ENCODE measurements around the gene ACSL1. TPM values are rescaled to one million over a fixed set of nuclear protein-coding genes. Genes with fewer than 3 reads are reported as not detected.

Gene ACSL1
- polyA plus RNA-seq, 1 donor (not counting 4 experiments of a cell fraction or from before 2014, with no cell fraction given), result 60.6 TPM

DNA sequence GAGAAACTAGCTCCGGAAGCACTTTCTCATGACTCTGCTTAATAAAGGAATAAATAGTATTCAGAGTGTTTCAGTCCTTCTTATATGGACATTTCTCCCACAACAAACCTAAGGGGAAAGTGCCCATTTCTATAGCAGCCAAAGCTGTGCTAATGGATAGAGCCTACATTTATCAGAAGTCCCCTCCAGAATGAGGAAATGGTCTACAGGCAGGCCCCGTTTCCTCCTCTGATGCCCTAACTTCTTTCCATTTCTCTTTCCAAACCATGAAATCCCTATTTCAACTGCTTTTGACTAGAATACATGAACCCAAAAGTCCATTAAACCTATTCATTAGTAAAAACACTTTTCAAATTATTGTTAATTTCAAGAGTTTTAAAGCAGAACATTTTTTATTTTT is 4.5 kb downstream of the ACSL1 start:
- H3K9me1 ChIP-seq (ENCODE audit: control insufficient read depth, extremely low read depth, insufficient read depth, low read length), result no peaks in the 10 kb centered on the region
- peaks cover 22% of the 10 kb centered on the region for H3K79me2 ChIP-seq (ENCODE audit: control insufficient read depth, insufficient read depth, low read length)
- H3K9me3 ChIP-seq (ENCODE audit: control insufficient read depth, low read depth, low read length), result no peaks in the 10 kb centered on the region
- dilution Hi-C loops (cut with MboI; ENCODE audit: extremely low pct_ligation_motif_present, low sequenced_read_pairs), result no loop called here
- no peak overlapping the region for H3K27ac ChIP-seq (ENCODE audit: control insufficient read depth, insufficient read depth, low read length)
- no peaks in the 10 kb centered on the region for H3K36me3 ChIP-seq (ENCODE audit: control insufficient read depth in 2 of 2, extremely low read depth in 1 of 2, insufficient read depth in 2 of 2, low read length in 2 of 2)
- DNase-seq (ENCODE audit: low read depth, low spot score) (no peak), FAIRE-seq (no peak)
- H3K27me3 ChIP-seq (ENCODE audit: control insufficient read depth, extremely low read depth, insufficient read depth, low read length), result no peaks in the 10 kb centered on the region
- H3K4me1 ChIP-seq (ENCODE audit: control insufficient read depth, extremely low read depth, insufficient read depth, low read length), result peaks cover 10% of the 10 kb centered on the region
- TF ChIP-seq EZH2 (IDR thresholded peaks at IDR 0.05; ENCODE audit: low read length), result no peak
- TF ChIP-seq, protein P1, sequence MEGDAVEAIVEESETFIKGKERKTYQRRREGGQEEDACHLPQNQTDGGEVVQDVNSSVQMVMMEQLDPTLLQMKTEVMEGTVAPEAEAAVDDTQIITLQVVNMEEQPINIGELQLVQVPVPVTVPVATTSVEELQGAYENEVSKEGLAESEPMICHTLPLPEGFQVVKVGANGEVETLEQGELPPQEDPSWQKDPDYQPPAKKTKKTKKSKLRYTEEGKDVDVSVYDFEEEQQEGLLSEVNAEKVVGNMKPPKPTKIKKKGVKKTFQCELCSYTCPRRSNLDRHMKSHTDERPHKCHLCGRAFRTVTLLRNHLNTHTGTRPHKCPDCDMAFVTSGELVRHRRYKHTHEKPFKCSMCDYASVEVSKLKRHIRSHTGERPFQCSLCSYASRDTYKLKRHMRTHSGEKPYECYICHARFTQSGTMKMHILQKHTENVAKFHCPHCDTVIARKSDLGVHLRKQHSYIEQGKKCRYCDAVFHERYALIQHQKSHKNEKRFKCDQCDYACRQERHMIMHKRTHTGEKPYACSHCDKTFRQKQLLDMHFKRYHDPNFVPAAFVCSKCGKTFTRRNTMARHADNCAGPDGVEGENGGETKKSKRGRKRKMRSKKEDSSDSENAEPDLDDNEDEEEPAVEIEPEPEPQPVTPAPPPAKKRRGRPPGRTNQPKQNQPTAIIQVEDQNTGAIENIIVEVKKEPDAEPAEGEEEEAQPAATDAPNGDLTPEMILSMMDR (optimal IDR thresholded peaks at IDR 0.05 in 1 of 3, IDR thresholded peaks at IDR 0.05 in 1 of 3, conservative IDR thresholded peaks at IDR 0.05 in 1 of 3; ENCODE audit: extremely low read depth in 1 of 3, insufficient read depth in 2 of 3, low read length in 3 of 3), result no peak
- no peak overlapping the region for H3K9ac ChIP-seq (ENCODE audit: control insufficient read depth, extremely low read depth, insufficient read depth, low read length)
- H3K4me2 ChIP-seq (ENCODE audit: control insufficient read depth, extremely low read depth, insufficient read depth, low read depth, low read length), result no peak overlapping the region
- no peak overlapping the region for H3K4me3 ChIP-seq (ENCODE audit: control insufficient read depth in 2 of 3, extremely low read depth in 1 of 3, insufficient read depth in 2 of 3, low read depth in 1 of 3, low read length in 3 of 3)
- no peaks in the 10 kb centered on the region for H4K20me1 ChIP-seq (ENCODE audit: control insufficient read depth, extremely low read depth, insufficient read depth, low read length)
- H2AFZ ChIP-seq (ENCODE audit: control insufficient read depth, low read length), result no peak overlapping the region

GRCh38 chr4:184819786-184820185 is 6.0 kb downstream of the ACSL1 start:
- FAIRE-seq (no peak), DNase-seq (ENCODE audit: low read depth, low spot score) (no peak)
- Histone ChIP-seq H3K27ac (ENCODE audit: control insufficient read depth, insufficient read depth, low read length) (no peak overlapping the region), H3K4me2 (ENCODE audit: control insufficient read depth, extremely low read depth, insufficient read depth, low read depth, low read length) (no peak overlapping the region), H3K27me3 (ENCODE audit: control insufficient read depth, extremely low read depth, insufficient read depth, low read length) (no peaks in the 10 kb centered on the region), H4K20me1 (ENCODE audit: control insufficient read depth, extremely low read depth, insufficient read depth, low read length) (no peaks in the 10 kb centered on the region), H3K4me3 (ENCODE audit: control insufficient read depth in 2 of 3, extremely low read depth in 1 of 3, insufficient read depth in 2 of 3, low read depth in 1 of 3, low read length in 3 of 3) (no peak overlapping the region), H3K9me3 (ENCODE audit: control insufficient read depth, low read depth, low read length) (no peaks in the 10 kb centered on the region), H2AFZ (ENCODE audit: control insufficient read depth, low read length) (no peak overlapping the region), H3K79me2 (ENCODE audit: control insufficient read depth, insufficient read depth, low read length) (peaks cover 18% of the 10 kb centered on the region), H3K9me1 (ENCODE audit: control insufficient read depth, extremely low read depth, insufficient read depth, low read length) (no peaks in the 10 kb centered on the region), H3K36me3 (ENCODE audit: control insufficient read depth in 2 of 2, extremely low read depth in 1 of 2, insufficient read depth in 2 of 2, low read length in 2 of 2) (no peaks in the 10 kb centered on the region), H3K9ac (ENCODE audit: control insufficient read depth, extremely low read depth, insufficient read depth, low read length) (no peak overlapping the region), H3K4me1 (ENCODE audit: control insufficient read depth, extremely low read depth, insufficient read depth, low read length) (peaks cover 17% of the 10 kb centered on the region)
- dilution Hi-C loops (cut with MboI; ENCODE audit: extremely low pct_ligation_motif_present, low sequenced_read_pairs), result no loop called here
- no peak for TF ChIP-seq EZH2 (IDR thresholded peaks at IDR 0.05; ENCODE audit: low read length)
- TF ChIP-seq, protein P1 (optimal IDR thresholded peaks at IDR 0.05 in 1 of 3, IDR thresholded peaks at IDR 0.05 in 1 of 3, conservative IDR thresholded peaks at IDR 0.05 in 1 of 3; ENCODE audit: extremely low read depth in 1 of 3, insufficient read depth in 2 of 3, low read length in 3 of 3), result no peak

Measured in keratinocyte (primary cell).